SK-N-SH treated with all-trans-retinoic acid at 6 μM for 48 hours (cell line): ENCODE measurements around the gene NINL.

Experiments used
- ATAC-seq: fragments of 200-7000 bp; cut with Tn5 transposase; 3 replicates; pipeline ENCODE4 v1.9.1; 2020; ENCODE audit warnings: mild to moderate bottlenecking, moderate library complexity
- ARNTL ChIP-seq: fragments of 450-650 bp; formaldehyde crosslinking; IDR thresholded peaks from 2 replicates; pipeline ENCODE4 v1.5.0; 2020; ENCODE audit warnings: low read depth, mild to moderate bottlenecking, moderate library complexity, borderline replicate concordance
- CREB5 ChIP-seq: fragments of 250-450 bp; sonication (Bioruptor Pico); IDR thresholded peaks from 2 replicates; pipeline ENCODE4 v1.5.1; 2020; ENCODE audit warnings: low read depth, mild to moderate bottlenecking, moderate library complexity
- CSDC2 ChIP-seq: fragments of 250-450 bp; sonication (Bioruptor Pico); IDR thresholded peaks from 2 replicates; pipeline ENCODE4 v1.5.0; 2020; ENCODE audit warnings: mild to moderate bottlenecking, moderate library complexity
- CSRNP3 ChIP-seq: fragments of 250-450 bp; sonication (Bioruptor Pico); IDR thresholded peaks from 2 replicates; pipeline ENCODE4 v1.5.1; 2021; ENCODE audit warnings: mild to moderate bottlenecking, moderate library complexity
- ESRRG ChIP-seq: fragments of 250-450 bp; sonication (Bioruptor Pico); IDR thresholded peaks from 2 replicates; pipeline ENCODE4 v1.6.1; 2021; ENCODE audit warnings: mild to moderate bottlenecking
- GLIS3 ChIP-seq: fragments of 250-450 bp; sonication (Bioruptor Pico); IDR thresholded peaks from 2 replicates; pipeline ENCODE4 v1.5.0; 2020; ENCODE audit warnings: mild to moderate bottlenecking, moderate library complexity
- ISL1 ChIP-seq: fragments of 250-450 bp; sonication (Bioruptor Pico); IDR thresholded peaks from 2 replicates; pipeline ENCODE4 v2.1.2; 2022; ENCODE audit warnings: mild to moderate bottlenecking, moderate library complexity
- OSR1 ChIP-seq: fragments of 250-450 bp; sonication (Bioruptor Pico); IDR thresholded peaks from 2 replicates; pipeline ENCODE4 v1.8.0; 2022; ENCODE audit warnings: moderate library complexity, mild to moderate bottlenecking, inconsistent platforms
- PATZ1 ChIP-seq: fragments of 250-450 bp; sonication (Bioruptor Pico); IDR thresholded peaks from 2 replicates; pipeline ENCODE4 v1.8.0; 2020; ENCODE audit warnings: mild to moderate bottlenecking, moderate library complexity, borderline replicate concordance
- POU6F1 ChIP-seq: fragments of 250-450 bp; sonication (Bioruptor Pico); IDR thresholded peaks from 2 replicates; pipeline ENCODE4 v1.8.0; 2021; ENCODE audit warnings: low read depth, mild to moderate bottlenecking, moderate library complexity, borderline replicate concordance
- PPARA ChIP-seq: fragments of 250-450 bp; sonication (Bioruptor Pico); IDR thresholded peaks from 2 replicates; pipeline ENCODE4 v1.5.0; 2020; ENCODE audit warnings: mild to moderate bottlenecking, borderline replicate concordance
- RARB ChIP-seq: fragments of 250-450 bp; sonication (Bioruptor Pico); IDR thresholded peaks from 2 replicates; pipeline ENCODE4 v1.8.0; 2021; ENCODE audit warnings: mild to moderate bottlenecking, moderate library complexity
- SNAI2 ChIP-seq: fragments of 250-450 bp; sonication (Bioruptor Pico); IDR thresholded peaks from 2 replicates; pipeline ENCODE4 v1.5.0; 2020; ENCODE audit warnings: mild to moderate bottlenecking, moderate library complexity
- TOX ChIP-seq: fragments of 250-450 bp; sonication (Bioruptor Pico); IDR thresholded peaks from 2 replicates; pipeline ENCODE4 v1.8.0; 2021; ENCODE audit warnings: mild to moderate bottlenecking, moderate library complexity, borderline replicate concordance
- TSHZ2 ChIP-seq: fragments of 250-450 bp; sonication (Bioruptor Pico); IDR thresholded peaks from 2 replicates; pipeline ENCODE4 v1.5.0; 2020; ENCODE audit warnings: mild to moderate bottlenecking, moderate library complexity
- ZC3H10 ChIP-seq: fragments of 250-450 bp; sonication (Bioruptor Pico); IDR thresholded peaks from 2 replicates; pipeline ENCODE4 v1.5.1; 2021; ENCODE audit warnings: mild to moderate bottlenecking, moderate library complexity
- ZFP3 ChIP-seq: fragments of 250-450 bp; sonication (Bioruptor Pico); IDR thresholded peaks from 2 replicates; pipeline ENCODE4 v1.5.0; 2020; ENCODE audit warnings: mild to moderate bottlenecking, moderate library complexity
- ZFP30 ChIP-seq: fragments of 450-650 bp; formaldehyde crosslinking; IDR thresholded peaks from 2 replicates; pipeline ENCODE4 v1.5.0; 2022; ENCODE audit warnings: mild to moderate bottlenecking, moderate library complexity
- ZNF565 ChIP-seq: fragments of 450-650 bp; formaldehyde crosslinking; conservative IDR thresholded peaks from 2 replicates; pipeline ENCODE4 v1.5.0; 2020; ENCODE audit warnings: low read depth, mild to moderate bottlenecking, moderate library complexity
- ZNF70 ChIP-seq: fragments of 450-650 bp; formaldehyde crosslinking; IDR thresholded peaks from 2 replicates; pipeline ENCODE4 v1.5.0; 2020; ENCODE audit warnings: mild to moderate bottlenecking, moderate library complexity

NINL gene

GRCh38 chr20:25500880-25501351 is 84.4 kb downstream of the NINL start:
- no peak for ATAC-seq
- no peak for TF ChIP-seq OSR1
- no peak for TF ChIP-seq POU6F1
- TF ChIP-seq ZC3H10 (CRISPR knock-in tag), result no peak
- TF ChIP-seq ARNTL (CRISPR knock-in tag), result no peak
- TF ChIP-seq ISL1 (CRISPR knock-in tag), result no peak
- TF ChIP-seq SNAI2, result no peak
- no peak for TF ChIP-seq PPARA (CRISPR knock-in tag)
- no peak for TF ChIP-seq RARB (CRISPR knock-in tag)
- no peak for TF ChIP-seq ZFP30 (CRISPR knock-in tag)
- no peak for TF ChIP-seq CSRNP3
- TF ChIP-seq, all 23 proteins: peak for 0

GRCh38 chr20:25499855-25500434 is 85.4 kb downstream of the NINL start:
- TF ChIP-seq ZC3H10 (CRISPR knock-in tag) (no peak), CSRNP3 (no peak), RARB (CRISPR knock-in tag) (no peak), ISL1 (CRISPR knock-in tag) (no peak), TSHZ2 (CRISPR knock-in tag) (no peak), SNAI2 (no peak), ZFP30 (CRISPR knock-in tag) (no peak)
- ATAC-seq, result no peak

GRCh38 chr20:25499031-25499430 is 86.3 kb downstream of the NINL start:
- TF ChIP-seq ZFP3 (no peak), ZFP30 (CRISPR knock-in tag) (no peak), CSDC2 (no peak), ISL1 (CRISPR knock-in tag) (no peak)
- ATAC-seq, result no peak

- ATAC-seq, result no peak
- TF ChIP-seq GLIS3 (CRISPR knock-in tag) (no peak), ESRRG (CRISPR knock-in tag) (no peak), ZNF565 (no peak)
Observed at GRCh38 chr20:25498280-25498606, 87.1 kb downstream of the NINL start.

GRCh38 chr20:25497586-25498279 is 87.6 kb downstream of the NINL start:
- no peak for ATAC-seq
- TF ChIP-seq POU6F1 (no peak), ZFP3 (no peak), PATZ1 (CRISPR knock-in tag) (no peak), ZC3H10 (CRISPR knock-in tag) (no peak), TOX (CRISPR knock-in tag) (no peak), ARNTL (CRISPR knock-in tag) (no peak), ZNF70 (no peak), CREB5 (CRISPR knock-in tag) (no peak), CSDC2 (no peak)
